ENCODE results near the gene NCDN.

Gene NCDN

GRCh38 chr1:35557611-35558373 is at the start of gene NCDN:
TSS of gene NCDN (plus strand) at chr1:35557799. CDS start at chr1:35558191, 392 bp downstream.
- peak; percentile 94 for DNase-seq (ENCODE audit: low read depth)

- DNase-seq (ENCODE audit: low read depth), result no peak
Measured at GRCh38 chr1:35507947-35508346, 49.7 kb upstream of the NCDN start.

GRCh38 chr1:35509558-35509957 is 48.0 kb upstream of the NCDN start:
- DNase-seq (ENCODE audit: low read depth), result no peak

GRCh38 chr1:35511305-35511704 is 46.3 kb upstream of the NCDN start:
- DNase-seq (ENCODE audit: low read depth), result no peak

- no peak for DNase-seq (ENCODE audit: low read depth)
Measured at GRCh38 chr1:35518183-35518582, 39.4 kb upstream of the NCDN start.

- DNase-seq (ENCODE audit: low read depth), result no peak
Measured at GRCh38 chr1:35519432-35519831, 38.2 kb upstream of the NCDN start.

GRCh38 chr1:35524106-35524505 is 33.5 kb upstream of the NCDN start:
- DNase-seq (ENCODE audit: low read depth), result no peak

GRCh38 chr1:35530168-35530567 is 27.4 kb upstream of the NCDN start:
- no peak for DNase-seq (ENCODE audit: low read depth)

GRCh38 chr1:35530946-35531345 is 26.7 kb upstream of the NCDN start:
- DNase-seq (ENCODE audit: low read depth), result no peak

GRCh38 chr1:35531368-35531767 is 26.2 kb upstream of the NCDN start:
- no peak for DNase-seq (ENCODE audit: low read depth)

GRCh38 chr1:35532497-35533223 is 24.9 kb upstream of the NCDN start:
- DNase-seq (ENCODE audit: low read depth), result no peak

- DNase-seq (ENCODE audit: low read depth), result no peak
Measured at GRCh38 chr1:35533586-35533985, 24.0 kb upstream of the NCDN start.

GRCh38 chr1:35535243-35535642 is 22.4 kb upstream of the NCDN start:
- DNase-seq (ENCODE audit: low read depth), result no peak

- no peak for DNase-seq (ENCODE audit: low read depth)
Measured at GRCh38 chr1:35536556-35537162, 20.9 kb upstream of the NCDN start.

- DNase-seq (ENCODE audit: low read depth), result no peak
Measured at GRCh38 chr1:35537806-35538205, 19.8 kb upstream of the NCDN start.

- DNase-seq (ENCODE audit: low read depth), result no peak
Measured at GRCh38 chr1:35539073-35539823, 18.4 kb upstream of the NCDN start.

- DNase-seq (ENCODE audit: low read depth), result peak; percentile 34
Measured at GRCh38 chr1:35539824-35540261, 17.8 kb upstream of the NCDN start.

GRCh38 chr1:35544976-35545375 is 12.6 kb upstream of the NCDN start:
- DNase-seq (ENCODE audit: low read depth), result peak; percentile 39

GRCh38 chr1:35546614-35547013 is 11.0 kb upstream of the NCDN start:
- no peak for DNase-seq (ENCODE audit: low read depth)

GRCh38 chr1:35553851-35554250 is 3.7 kb upstream of the NCDN start:
- DNase-seq (ENCODE audit: low read depth), result no peak

- no peak for DNase-seq (ENCODE audit: low read depth)
Measured at GRCh38 chr1:35554266-35555211, 3.1 kb upstream of the NCDN start.
